HG02623 (cell line): ENCODE results near the gene JARID2.

Source experiments
- ATAC-seq: cut with Tn5 transposase; IDR thresholded peaks from one replicate; pipeline ENCODE4 v1.9.1; 2021; ENCODE audit warnings: moderate library complexity; ENCODE audit not compliant: unreplicated experiment

Gene JARID2

DNA sequence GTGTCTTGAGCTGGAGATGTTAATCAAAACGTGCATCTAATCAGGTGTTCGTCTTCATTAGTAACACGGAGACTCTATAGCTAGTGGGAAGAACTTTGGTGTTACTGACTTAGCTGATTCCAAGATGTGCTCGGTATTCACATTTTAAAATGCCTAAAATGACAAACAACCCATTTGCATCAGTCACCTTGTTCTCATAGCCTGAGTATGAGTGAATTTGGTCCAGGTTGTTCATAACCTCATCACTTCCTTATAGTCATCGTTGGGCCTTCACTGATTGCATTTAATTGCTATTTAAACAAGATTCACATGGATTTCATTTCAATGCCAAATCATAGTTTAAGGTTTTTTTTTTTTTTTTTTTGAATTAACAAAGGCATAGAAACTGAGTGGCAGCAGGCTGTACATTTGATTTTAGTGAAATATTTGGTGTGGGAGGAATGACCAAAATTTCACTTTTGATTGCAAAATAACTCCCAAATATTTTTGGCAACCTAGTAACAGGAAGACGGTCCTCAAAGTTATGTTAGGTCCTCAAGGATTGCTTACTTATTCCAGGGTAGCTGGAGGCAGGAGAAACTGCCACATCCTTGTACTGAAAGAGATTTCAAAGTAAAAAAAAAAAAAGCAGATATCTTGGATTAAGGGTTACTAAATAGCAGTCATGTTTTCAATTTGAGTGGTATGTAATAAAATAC, 104.7 kb downstream of the JARID2 start:
- ATAC-seq: no peak

DNA sequence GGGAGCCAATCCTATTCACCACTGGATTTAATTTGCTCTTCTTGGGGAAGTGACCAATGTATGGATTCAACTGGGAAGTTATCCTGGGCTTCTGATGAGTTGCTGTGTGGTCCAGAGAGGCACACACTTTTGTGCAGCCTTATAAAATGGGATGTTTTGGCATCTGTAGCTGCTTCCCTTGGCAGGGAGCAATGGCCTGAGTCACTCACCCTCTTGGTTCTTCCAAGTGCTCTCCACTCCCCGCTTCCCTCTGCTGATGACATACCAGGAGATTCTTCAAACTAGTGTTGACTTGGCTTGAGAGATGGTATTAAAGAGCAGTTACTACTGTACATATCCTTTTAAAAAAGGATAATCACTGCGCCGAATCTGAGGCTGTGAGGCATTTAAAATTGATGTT, 105.8 kb downstream of the JARID2 start:
- ATAC-seq: no peak

DNA sequence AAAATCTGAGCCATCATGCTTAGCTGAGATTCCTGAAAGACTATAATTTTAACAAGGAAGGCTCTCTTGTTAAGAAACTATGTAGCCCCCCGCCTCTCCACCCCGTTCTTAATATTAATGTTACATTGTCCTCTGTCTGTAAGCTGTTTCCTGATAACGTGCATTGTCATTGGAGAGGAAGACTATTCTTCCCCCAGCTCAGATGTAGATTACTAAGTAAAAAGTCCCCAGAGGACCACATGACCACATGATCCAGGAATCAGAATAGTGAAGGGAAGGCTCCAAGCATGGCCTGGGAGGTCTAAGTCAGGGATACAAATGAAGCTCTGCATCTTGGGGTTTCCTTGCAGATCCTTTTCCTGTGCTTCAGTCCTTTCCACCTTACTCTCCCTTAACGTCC, 106.4 kb downstream of the JARID2 start:
- no peak for ATAC-seq

DNA sequence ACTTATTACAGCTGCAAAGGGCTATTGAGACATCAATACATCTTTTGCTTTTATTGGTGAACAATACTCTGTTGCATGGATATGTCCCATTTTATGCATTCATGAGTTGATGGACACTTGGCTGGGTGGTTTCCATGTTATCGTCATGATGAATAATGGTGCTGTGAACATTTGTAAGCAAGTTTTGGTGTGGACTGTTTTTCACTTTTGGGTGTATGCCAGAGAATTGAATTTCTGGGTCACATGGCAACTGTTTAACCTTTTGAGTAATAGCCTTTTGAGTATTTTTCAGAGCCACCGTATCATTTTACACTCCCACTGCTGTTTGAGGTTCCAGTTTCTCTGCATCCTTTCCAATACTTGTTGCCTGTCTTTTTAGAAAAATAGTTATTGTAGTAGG, 107.0 kb downstream of the JARID2 start:
- no peak for ATAC-seq

DNA sequence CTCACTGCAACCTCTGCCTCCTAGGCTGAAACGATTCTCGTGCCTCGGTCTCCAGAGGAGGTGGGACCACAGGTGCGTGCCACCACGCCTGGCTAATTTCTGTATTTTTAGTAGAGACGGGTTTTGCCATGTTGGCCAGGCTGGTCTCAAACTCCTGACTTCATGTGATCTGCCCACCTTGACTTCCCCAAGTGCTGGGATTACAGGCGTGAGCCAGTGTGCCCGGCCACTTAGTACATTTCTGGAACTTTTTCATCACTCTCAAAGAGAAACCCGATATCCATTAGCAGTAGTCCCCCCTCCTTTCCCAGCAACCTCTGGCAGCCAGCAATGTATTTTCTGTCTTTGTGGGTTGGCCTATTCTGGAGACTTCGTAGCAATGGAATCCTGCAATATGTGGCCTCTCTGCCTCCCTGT, 109.8 kb downstream of the JARID2 start:
- ATAC-seq: no peak

DNA sequence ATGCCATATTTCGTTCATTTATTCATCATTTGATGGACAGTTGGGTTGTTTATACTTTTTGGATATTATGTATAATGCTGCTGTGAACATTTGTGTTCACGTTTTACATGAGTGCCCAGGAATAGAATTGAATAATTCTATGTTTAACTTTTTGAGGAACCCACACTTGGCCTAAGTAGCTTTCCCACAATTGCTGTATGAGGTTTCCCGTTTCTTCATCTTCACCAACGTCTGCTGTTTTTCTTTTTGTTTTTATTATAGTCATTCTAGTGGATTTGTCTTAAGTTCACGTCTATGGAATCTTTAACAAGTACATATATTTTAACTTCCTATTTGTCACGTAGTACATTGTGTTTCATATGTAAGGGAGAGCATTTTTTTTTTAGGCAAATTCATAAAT, 110.3 kb downstream of the JARID2 start:
- ATAC-seq: no peak

DNA sequence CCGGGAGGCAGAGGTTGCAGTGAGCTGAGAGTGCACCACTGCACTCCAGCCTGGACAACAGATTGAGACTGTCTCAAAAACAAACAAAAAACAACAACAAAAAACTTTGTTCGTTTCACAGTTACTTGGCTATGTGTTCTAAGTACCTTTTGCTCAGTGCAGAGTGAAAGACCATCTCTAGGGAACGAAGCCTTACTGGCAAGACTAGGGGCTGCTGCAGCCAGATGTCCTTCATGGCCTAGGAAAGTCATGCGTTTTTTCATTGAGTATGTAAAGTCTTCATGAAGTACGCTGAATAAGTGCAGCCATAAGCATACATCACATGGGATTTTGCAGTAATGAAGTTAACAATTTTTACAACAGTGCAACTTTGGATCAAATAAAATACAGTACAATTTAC, 111.1 kb downstream of the JARID2 start:
- no peak for ATAC-seq

DNA sequence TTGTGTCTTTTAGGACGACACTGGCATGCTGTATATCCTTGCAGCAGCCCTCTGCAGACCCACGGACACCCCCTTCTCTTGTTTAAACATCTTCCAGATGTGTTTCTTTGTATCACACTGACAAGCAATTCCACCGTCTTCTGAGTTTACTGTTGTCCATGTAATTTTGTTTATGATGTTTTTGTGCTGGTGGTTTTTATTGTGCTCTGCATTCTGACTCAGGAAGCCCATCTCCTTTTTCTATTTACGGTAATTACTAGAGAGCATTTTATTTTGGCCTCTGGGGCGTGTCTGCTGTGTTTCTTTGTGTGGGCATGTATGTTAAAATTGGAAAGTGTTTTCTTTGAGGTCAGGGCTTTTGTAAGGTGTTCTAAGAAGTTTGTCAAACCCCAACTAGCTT, 111.9 kb downstream of the JARID2 start:
- ATAC-seq: no peak

DNA sequence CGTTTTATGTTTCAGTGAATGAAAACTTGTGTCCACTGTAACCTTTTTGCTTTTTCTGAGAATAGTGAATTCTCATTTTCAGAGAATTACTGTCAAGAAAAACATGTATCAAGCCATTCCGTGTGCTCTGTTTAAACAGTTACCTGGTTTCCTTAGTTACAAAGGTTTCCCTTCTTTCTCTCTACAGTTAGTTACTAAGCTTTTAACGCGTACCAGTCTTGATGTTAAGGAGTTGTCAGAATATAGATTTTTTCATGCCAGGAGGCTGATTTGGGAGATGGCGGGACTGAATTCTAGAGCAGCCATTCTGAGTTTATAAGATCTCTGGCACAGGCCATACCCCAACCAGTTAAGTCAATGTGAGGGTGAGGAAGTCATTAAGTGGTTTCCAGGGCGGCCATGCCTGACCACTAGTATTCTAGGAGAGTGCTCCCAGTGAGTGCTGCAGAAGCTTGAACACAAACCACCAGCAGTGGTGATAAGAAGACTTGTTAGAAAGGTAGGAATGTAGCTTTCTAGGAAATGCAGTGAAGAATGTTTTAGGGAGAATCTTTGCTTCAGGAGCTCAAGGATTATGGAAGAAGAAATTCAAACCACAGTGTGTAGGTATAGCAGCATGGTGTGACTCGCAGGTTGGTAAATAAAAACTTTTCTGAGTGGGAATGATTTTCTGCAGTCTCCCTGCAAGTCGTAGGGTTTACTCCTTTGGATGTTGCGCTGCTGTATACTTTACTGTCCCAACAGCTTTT, 112.9 kb downstream of the JARID2 start:
- no peak for ATAC-seq

DNA sequence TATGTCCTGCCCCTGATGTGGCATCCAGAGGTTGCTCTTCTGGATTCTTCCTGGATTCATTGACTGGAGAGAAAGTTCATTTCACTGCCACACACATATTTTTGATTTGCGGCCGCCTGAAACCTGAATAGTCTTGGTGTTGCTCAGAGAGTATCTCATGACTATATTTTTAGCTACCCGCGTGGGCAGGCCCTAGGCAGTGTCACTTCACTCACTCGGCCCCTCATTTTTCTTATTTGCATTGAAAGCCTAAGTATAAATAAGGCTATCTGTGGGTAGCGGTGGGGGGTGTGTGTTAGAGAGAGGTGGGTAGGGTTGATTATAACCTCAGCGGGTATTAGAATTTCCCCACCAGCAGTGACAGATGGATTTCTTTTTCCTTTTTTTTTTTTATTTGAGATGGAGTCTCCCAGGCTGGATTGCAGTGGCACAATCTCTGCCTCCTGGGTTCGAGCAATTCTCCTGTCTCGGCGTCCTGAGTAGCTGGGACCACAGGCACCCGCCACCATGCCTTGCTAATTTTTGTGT, 113.5 kb downstream of the JARID2 start:
- ATAC-seq: peak; percentile 60

DNA sequence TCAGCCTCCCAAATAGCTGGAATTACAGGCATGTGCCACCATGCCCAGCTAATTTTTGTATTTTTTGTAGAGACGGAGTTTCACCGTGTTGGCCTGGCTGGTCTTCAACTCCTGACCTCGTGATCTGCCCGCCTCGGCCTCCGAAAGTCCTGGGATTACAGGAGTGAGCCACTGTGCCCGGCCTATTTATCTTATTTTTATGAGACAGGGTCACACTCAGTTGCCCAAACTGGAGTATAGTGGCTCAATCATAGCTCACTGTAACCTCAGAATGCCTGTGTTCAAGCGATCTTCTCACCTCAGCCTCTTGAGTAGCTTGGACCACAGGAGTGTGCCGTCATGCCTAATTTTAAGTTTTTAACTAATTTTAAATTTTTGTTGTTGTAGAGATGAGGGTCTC, 114.4 kb downstream of the JARID2 start:
- ATAC-seq: no peak

DNA sequence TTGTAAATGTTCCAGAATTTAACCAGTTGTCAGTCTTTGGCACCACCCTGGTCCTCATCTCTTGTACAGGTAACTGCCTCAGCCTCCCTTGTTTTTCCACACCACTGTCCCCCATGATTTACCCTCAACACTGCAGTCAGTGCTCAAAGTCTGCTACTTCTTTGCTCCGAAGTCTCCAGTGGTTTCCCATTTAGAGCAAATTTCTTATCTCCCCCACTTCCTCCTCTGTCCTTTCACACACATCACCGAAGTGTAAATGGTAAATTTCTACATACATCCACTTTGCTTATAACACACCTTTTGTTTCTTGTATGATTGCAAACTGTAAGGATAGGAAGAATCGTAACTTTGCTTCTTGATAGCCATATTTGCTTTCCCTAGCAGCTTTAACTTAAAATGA, 115.3 kb downstream of the JARID2 start:
- no peak for ATAC-seq

DNA sequence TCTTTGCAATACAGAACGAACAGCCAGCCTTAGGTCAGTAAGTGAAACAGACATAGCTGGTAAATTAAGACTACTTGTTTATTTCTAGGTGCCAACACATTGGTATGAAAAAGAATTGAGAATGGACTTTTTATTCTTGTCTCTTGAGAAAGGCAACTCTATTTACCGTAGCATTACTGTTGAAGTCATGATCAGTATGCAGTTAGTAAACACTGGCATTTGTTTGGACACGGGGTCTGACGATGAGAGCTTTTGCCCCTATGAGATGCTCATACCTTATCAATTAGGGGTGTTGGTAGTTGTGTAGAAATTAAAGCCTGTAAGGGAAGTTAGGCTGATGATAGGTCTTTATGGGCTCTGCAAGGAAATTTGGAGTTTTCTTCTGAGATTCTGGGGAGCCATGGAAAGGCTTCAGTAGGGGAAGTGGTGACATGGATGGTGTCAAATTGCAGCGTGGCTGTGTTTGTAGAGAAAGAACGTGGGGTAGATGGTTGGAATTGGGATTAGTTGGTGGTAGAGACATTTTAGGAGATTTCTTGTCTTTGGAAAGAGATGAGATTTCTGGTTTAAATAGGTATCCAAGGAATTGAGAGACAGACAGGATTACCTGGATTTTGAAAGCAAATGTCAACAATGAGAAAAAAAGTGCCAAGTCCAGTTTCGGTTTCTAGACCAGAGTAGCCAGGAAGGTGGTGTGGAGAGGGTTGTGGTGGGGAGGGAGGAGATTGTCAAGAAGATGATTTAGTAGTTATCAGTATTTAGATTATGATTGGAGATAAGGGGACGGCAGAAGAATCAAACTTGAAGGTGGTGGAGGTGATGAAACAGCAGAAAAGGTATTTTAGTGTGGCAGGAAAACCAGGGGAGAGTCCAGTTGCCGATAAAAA, 116.6 kb downstream of the JARID2 start:
- ATAC-seq: no peak

DNA sequence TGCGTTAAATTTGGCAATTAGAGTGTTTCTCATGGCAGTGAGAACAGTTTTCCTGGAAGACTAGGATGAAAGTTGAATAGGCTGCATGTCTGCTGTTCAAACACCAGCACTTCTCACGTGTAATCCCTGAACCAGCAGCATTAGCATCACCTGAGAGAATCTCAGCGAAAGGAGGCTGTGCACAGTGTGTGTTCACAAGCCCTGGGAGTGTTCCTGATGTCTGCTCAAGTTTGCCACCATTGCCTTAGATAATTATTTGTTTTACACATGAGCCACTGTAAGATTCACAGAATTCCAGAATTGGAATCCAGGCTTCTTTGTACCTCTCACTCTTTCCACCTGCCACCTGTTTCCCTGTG, 117.3 kb downstream of the JARID2 start:
- ATAC-seq: no peak

DNA sequence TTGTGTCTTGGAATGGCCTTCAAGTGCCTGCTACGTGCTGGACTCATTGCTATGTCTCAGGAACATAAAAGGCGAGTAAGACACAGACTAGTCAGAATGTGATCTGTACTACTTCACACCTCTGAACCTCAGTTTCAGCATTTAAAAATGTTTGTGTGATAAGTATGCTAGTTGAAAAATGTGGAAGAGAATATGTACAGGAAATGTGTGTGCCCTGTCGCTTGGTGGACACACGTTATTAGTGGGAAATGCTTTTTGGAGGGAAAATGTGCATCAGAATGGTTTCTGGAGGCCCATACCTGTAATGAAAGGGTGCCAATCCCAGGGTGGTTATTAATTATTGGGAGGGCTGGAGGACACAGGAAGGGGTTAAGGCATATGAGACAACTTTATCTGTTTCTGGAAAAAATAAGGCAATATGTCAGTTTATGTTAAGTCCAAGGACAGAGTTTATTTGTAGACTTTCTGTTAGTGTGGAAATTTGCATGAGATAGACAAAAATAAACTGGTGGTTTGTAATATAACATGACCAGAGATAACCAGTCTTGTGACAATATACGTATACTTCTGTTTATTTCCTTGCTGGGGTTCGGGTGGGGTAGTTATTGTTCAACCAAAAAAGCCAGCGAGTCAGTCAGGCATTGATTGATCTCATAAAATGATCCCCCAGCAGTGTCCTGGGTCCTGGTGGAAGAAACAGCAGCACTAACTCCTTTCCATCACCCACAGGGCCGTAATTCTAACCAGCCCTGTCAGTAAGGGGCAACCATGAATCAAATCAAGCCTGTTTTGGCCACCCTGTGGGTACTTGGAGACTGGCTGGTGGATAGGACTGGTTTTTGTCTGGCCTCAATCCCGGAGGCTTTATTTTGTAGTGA, 117.9 kb downstream of the JARID2 start:
- no peak for ATAC-seq

DNA sequence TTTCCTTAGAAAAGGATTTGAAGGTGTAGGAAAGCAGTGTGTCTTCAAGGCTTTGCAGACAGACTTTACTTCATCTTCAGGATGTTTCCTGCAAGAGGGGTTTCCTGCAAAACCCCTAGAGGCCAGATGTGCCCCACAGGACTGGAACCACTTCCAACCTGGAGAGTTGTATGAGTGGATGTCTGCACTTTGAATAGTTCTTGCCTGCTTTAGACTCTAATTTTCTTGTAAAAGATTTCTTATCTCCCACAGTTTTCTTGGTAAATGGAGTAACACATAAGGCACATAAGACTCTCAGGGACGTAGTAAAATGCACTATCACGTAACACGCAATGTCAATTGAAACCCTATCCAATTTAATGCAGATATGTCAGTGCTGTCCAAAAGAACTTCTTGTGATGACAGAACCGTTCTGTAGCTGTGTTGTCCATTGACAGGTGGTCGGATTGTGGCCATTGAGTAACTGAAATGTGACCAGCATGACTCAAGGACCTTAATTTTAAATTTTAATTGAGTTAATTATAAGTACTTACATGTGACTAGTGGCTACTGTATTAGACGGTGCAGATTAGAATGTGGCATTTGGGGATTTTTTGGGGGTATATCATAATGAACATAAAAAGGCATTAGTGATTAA, 118.7 kb downstream of the JARID2 start:
- no peak for ATAC-seq

DNA sequence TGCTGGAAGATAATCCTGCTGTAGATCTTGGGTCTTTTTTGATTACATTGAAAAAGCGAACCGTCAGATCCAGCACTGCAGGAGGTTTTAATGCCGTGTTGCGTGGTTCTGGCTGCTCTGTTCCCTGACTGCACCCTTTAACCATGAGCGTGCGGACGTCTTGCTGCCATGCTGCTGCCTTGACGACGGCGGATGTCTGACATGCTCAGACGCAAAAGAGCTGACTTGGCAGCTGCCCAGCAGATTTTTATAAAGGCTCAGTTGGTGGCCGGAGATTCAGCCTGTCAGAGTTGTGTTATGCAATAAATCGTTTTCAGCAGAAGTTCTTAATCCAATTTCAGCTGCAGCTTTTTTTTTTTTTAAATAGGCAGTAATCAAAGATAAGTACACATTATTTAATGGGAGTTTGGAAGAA, 119.4 kb downstream of the JARID2 start:
- ATAC-seq: no peak

DNA sequence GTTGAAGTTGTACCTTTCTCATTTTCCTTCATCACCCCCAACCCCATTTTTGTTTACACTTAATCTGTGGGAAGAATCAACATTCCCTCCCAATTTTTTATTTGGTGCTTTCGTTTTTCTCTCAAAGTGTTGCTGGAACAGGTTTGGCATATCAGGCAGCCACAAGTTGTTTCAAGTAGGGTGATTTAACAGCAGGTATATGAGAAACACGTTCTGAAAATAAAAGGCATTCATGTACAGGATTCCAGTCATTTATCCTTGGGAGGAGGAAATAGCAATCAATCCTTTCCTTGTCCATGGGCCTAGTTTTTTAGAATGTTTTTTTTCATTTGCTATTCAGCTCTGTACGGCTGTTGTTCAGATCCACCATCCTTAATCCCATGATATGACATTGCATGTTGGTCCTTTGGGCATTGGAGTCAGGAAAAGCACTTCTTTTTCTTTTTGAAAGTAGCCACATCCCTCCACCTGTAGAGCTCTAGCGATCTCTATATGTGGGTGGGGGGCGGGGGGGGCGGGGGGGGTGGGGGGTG, 120.2 kb downstream of the JARID2 start:
- no peak for ATAC-seq

DNA sequence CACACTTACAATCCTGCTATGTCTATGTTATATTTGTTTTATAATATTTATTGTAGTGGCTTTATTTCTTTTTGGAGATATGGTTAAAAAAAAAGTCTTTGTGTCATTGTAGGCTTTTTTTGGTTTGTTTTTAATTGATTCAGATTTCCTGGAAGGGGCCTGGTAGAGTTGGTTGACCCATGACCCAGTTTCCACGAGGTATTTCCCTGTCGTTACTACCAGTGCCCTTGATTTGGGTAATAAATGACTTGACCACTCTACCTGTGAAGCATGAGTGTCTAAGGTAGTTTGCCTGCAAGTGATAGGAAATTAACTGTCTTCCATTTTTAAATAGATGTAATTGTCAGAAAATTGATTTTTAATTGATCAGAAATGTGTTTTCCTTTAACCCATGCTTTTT, 121.0 kb downstream of the JARID2 start:
- no peak for ATAC-seq

DNA sequence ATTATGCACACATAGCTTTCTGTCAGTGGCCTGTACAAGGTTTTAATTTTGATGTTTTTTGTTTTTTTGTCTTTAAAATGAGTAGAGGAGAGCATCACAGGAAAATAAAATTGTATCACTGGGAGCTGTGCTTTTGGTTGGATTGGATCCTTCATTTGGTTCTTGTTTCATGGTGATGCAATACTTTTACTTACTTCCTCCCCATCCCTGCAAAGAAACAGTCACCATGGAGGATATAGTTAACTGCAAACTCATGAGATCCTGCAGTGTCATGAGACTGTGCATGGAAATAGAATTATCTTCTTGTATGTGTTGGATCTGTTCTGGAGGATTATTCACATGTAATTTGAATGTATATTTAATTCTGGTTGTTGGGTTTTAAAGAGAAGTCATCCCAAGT, 122.3 kb downstream of the JARID2 start:
- ATAC-seq: no peak
